GM12878 (cell line): Measurements from ENCODE around the gene KAZN.

Experiments
- SMC3 ChIP-seq: IDR thresholded peaks from 2 replicates; pipeline ENCODE4 v1.6.1; 2011; ENCODE audit warnings: low read length, improper control_type of control experiment, borderline replicate concordance
- TF ChIP-seq, protein P1 (sequence below): IDR thresholded peaks from 2 replicates; pipeline ENCODE4 v1.6.1; 2012; ENCODE audit warnings: low read depth, low read length, improper control_type of control experiment

DNA sequence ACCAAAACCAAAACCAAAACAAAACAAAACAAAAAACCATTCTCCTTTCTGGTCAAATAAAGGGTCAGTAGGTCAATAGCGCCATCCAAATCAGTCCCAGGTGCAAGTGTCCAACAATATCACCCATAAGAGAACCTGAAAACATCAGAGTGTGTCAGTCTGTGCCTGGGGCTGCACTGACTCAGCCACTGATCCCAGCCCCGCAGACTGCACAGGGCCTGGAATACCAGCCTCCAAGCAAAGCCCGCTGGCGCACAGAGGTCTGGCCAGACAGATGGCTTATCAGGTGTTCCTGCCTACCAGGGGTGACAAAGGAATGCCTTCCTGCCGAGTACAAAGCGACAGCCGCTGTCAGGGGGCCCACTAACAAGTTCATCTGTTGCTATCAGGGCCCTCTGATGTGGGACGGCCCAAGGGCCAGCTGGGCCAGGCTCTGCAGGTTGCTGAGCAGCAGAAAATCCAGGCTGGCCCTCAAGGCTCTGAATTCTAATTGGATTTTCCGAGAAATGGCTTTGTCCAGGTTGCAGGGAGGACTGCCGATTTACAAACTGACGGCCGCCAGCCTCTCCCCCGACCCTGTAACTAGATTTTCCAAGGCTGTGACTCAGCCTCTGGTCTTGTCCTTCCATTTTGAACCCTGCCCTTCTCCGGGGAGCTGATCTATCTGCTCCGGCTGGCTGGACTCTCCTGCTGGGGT lies 541.3 kb downstream of the KAZN start:
- TF ChIP-seq SMC3, result no peak
- TF ChIP-seq, protein P1, sequence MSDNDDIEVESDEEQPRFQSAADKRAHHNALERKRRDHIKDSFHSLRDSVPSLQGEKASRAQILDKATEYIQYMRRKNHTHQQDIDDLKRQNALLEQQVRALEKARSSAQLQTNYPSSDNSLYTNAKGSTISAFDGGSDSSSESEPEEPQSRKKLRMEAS, result no peak
